Stimulated activated CD4-positive, alpha-beta T cell treated with anti-CD3 and anti-CD28 coated beads, Interleukin-1b, Interleukin-23, amount 100 ng/mL, for 48 hours (primary cell): ENCODE measurements around the gene NAP1L1.

ENCODE experiments used
- DNase-seq: peaks from one replicate; pipeline ENCODE4 v3.0.0-alpha.2; 2020

NAP1L1 gene

GRCh38 chr12:76020281-76020680, 64.2 kb downstream of the NAP1L1 start:
- DNase-seq, result peak; percentile 91

DNA sequence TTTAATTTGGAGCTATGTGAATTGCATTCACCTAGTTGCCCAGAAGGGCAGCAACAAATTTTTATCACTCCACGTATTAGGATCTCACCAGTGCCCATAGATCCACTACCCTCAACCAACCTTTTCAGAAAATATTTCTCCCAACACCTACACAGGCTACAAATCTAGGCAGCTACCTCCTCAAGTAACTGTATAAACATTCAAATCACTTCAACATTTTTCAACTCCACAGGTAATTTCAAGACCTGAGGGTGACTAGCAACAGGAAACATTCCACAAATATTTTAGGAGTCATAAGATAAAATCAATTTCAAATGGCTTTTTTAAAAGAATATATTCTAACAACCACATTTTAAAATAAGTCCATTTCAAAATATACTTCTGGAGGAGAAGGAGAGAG, 65.8 kb downstream of the NAP1L1 start:
- DNase-seq, result no peak

DNA sequence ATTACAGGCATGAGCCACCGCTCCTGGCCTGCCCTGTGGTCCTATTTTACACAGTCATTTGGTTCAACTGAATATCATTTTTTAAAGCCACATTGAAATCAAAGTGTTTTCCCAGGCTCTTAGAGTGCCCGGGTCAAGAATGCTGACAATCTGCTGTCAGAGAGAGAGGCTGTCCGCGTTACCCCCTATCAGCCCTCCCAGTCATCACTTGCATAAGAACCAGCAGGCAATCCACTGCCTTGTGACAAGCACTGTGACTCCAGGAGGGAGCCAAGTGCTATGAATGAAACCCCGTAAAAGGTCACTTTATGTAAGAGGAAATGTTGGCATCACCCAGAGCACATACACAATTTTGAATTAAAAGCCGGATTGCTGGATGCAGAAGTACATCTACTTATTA, 66.4 kb downstream of the NAP1L1 start:
- DNase-seq, result no peak

DNA sequence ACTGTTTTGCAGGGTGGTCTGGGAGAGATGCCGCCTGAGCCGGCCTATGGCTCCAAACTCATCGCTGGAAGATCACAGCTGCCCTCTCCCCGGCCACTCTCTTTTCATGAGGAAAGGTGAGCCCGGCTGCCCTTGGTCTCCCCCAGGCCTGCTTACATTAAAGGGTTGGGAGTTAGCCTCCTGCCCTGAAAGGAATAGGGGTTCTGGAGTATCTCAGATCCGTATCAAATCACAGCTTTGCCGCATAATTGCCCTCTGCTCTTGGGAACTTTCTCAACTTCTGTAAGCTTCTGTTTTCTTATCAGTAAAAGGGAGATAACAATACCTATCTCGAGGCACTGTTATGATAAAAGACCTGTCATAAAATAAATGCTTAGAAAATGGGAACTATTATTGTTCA, 70.5 kb downstream of the NAP1L1 start:
- DNase-seq, result no peak

DNA sequence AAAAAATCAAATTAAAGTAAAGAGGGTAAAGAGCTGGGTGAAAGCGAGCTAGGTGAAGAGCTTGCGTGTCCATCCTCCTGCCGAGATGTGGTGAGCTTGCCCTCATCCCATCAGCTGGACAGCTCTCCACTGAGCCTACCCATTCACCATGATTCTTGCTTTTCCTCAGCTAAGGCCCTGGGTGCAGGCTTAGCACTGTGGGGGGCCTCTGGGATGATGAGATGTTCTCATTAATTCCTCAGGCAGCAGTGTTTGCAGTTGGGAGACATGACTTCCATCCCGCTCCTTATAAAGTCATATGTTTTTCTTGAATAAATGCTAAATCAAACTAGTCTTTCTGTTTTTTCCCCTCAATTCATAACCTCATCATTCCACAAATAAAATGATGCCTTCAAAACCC, 70.9 kb downstream of the NAP1L1 start:
- no peak for DNase-seq

GRCh38 chr12:76012644-76013043, 71.8 kb downstream of the NAP1L1 start:
- DNase-seq, result no peak

DNA sequence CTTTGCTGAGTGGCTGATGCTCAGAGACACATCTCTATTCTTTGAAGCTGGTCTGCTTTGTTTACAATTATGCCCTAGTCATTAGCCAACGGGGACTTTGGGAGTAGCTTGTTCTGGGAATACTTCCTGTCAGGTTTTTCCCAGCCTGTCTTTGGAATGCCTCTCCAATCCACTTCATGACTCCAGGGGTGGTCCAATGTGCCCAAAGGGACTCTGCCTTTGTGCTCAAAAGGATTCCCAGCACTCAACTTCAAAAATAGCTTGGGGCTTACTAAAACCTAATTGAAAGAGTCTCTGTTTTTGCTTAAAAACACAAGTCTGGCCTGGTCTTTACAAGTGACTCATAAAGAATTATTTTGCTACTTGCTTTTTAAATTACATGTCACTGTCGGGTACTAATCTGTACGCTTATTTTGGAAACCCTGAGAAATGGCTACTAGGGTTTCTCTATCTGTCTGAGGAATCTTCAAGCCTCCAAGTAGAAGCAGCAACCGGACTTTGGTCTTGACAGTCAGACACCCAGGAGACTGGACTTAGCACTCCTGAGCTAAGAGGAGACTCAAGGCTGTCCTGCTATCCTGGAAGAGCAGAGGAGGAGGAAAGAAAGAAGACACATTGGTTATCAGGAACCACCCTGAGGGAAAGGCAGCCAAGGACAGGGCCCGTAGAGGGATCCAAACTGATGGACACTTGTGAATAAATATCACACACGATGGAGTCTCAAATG, 73.6 kb downstream of the NAP1L1 start:
- DNase-seq, result no peak

DNA sequence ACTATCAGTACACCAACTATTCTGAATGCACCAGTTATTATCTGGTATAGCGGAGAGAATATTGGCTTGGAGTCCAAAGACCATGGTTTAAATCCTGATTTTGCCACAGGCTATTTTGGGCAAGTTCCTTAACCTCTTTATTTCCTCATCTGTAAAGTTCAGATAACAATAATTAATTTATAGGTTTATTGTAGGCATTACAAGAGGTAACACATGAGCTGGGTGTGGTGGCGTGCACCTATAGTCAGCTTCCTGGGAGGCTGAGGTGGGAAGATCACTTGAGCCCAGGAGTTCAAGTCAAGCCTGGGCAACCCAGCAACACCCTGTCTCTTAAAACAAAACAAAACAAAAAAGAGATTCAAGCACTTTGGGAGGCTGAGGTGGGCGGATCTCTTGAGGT, 76.1 kb downstream of the NAP1L1 start:
- no peak for DNase-seq

DNA sequence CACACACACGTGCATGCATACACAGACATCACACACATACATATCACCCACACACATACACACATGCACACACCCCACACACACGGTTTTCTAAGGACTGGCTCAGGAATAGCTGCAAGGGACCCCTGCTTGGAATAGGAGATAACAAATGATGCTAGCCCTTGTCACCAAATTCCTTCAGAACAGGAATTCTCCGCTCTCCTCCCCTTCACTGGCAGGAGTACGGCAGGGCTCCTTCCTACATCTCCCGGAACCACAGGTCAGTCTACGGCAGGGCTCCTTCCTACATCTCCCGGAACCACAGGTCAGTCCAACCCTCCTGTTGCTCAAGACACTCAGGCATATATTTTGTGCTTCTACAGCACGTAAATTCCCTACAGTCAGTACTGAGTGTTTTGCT, 76.8 kb downstream of the NAP1L1 start:
- DNase-seq, result no peak

DNA sequence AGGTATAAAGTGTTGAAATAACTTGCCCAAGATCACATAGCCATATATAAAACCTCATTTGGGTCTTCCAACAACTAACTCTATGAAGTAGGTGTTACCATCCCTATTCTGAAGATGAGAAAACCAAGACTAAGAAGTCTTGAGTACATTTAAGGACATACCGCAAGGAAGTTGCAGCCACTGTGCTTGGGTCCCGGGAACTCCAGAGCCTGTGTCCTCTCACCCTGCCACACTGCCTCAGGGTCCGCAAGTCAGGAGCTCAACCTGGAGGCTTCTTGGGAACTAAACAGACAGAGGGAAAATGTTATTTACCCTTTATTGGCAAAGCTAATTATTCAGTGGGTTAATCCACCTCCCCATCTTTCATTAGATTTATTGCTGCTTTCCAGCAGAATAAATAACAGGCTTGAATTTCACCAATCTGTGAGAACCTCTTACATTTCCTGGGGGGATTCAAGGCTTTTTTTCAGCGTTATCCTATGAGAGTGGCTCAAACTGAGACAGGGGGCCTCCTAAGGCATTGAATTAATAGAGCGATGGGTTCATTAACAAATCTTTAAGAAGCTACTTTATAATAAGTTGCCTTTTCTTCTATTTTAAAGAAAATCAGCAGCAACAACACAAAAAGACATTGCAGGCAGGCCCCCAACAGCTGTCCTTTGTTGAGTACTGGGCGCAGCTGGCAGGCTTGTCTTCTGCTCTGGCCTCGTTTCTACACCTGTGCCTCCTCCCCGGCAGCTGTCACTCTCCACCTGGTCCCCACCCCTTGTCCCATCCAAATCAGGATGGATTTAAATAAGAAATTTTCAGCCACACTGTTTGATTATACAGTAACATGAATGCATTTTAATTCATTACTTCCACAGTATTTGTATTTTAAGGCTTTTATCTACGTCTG, 78.2 kb downstream of the NAP1L1 start:
- DNase-seq, result no peak

GRCh38 chr12:76003355-76003638, 81.2 kb downstream of the NAP1L1 start:
- DNase-seq, result no peak

DNA sequence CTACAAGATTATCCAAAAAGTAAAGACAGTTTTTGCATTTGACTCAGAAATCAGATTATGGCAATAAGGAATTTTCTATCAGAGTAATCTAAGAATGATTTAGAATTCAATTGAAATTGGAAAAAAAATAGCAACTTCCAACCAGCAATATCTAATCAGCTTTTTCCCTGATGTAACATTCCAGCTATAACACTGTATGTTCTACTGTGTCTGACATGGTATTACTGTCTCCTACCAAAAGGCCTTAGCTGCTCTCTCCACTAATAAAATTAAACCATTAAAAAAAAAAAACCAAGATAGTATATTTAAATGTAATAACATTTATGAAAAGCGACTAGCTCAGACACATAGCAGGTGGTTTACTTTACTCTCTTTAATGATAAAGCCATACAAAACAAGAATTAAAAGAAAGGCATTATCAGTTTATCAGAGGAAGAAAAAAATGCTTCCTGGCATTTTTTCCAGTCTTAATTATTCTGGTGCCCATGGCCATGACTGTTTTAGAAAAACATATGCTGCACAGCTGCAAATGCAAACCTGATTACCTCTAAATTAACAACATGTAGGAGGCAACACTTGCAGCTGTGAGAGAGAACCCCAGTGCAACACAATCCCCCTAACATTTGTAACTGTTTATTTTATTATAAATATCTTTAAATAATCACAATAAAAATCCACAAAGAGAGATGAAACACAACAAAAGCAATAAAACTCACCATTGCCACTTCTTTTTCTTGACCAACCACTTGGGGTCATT, 81.7 kb downstream of the NAP1L1 start:
- no peak for DNase-seq

DNA sequence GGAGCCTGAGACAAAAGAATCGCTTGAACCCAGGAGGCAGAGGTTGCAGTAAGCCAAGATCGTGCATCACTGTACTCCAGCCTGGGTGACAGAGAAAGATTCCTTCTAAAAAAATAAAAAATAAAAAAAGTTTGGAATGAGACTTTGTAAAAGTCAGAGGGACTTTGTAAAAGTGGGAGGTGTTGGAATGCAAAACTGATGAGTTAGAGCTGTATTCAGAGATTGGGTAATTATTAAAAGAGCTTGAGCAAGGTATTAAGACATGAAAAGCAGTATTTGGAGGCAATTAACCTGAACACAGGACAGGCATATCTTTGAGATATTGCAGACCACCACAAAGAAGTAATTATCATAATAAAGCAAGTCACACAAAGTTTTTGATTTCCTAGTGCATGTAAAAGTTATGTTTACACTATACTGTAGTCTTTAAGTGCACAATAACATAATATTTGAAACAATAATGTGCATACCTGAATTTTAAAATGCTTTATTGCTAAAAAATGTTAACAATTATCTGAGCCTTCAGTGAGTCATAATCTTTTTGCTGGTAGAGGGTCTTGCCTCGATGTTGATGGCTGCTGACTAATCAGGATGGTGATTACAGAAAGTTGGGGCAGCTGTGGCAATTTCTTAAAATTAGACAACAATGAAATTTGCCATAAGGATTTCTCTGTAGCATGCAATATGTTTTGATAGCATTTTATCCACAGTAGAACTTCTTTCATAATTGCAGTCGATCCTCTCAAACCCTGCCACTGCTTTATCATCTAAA, 86.0 kb downstream of the NAP1L1 start:
- DNase-seq, result no peak

DNA sequence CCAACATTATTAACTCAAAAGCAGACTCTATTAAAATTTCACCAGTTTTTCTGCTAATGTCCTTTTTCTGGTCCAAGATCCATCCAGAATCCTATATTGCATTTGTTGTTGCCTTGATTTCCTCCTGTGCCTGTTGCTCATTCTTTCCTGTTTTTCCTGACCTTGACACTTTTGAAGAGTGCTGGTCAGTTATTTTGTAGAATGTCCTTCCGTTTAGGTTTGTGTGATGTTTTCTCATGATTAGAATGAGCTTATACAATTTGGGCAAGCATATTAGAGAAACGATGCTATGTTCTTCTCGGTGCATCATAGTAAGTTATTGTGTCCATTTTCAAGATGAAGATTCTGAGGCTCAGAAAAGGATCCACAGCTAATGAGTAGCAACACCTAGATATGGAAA, 86.8 kb downstream of the NAP1L1 start:
- no peak for DNase-seq

DNA sequence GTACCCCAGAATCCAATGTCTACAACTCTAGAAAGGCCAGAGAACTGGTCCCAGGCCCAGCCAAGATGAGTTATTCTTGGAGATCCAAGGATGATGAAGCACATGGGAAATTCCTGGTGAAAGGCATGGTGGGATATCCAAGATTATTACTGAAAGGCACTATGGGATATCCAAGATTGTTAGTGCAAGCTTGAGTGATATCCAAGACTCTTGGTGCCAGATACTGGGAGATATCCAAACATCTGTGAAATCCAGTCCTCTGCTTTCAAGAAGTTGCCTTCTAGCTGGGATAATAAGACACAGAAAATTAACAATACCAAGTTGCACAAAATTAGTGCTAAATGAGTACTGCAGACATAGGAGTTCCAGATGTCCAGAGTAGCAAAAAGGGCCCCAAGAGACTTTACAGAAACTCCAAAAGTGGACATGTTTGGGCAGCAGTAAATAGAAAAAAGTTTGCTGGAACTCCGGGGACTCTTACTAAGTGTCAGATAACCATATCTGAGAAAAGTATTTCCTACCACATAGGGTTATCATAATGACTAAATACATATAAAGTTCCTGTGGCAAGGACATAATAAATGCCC, 87.5 kb downstream of the NAP1L1 start:
- DNase-seq, result no peak

DNA sequence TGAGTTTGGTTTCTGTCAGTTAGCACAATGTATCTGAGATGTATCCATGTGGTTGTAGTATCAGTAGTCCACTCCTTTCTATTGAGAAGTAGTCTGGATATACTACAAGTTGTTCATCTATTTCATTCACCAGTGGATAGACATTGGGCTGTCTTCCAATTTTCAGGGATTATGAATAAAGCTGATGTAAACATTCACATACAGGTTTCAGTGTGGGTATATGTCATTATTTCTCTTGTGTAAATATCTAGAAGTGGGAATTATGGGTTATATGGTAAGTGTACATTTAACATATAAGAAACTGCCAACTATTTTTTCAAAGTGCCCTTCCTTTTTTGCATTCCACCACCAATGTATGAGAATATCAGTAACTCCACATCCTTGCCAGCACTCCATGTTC, 88.8 kb downstream of the NAP1L1 start:
- no peak for DNase-seq

DNA sequence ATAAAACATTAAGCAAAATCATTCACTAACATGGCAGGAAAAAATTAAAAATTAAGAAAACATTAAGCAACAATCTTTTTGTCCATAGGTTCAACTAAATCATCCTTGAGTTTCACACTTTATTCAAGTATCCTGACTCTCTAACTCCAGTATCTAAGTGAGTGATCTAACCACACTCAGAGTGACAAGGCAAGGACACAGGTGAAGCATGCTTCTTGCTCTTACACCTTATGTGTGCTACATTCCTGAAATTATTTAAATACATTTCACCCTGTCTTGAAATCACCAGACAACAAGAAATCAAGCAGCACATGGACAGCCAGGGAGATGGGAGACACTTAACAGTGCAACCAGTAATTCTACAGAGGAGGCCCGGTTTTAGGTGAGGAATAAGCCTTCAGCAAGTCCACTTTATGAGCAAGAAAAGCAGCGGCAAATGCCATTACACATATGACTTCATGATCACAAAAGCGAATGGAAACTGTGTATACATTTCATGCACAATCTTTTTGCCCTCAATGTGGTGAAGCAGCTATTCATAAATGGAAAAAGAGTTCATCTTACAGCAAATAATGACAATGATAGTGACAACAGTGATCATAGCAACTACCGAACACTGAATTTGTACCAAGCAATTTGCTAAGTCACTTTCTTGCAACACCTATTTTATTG, 90.3 kb downstream of the NAP1L1 start:
- peak; percentile 31 for DNase-seq

GRCh38 chr12:75991753-75992152, 92.7 kb downstream of the NAP1L1 start:
- no peak for DNase-seq

DNA sequence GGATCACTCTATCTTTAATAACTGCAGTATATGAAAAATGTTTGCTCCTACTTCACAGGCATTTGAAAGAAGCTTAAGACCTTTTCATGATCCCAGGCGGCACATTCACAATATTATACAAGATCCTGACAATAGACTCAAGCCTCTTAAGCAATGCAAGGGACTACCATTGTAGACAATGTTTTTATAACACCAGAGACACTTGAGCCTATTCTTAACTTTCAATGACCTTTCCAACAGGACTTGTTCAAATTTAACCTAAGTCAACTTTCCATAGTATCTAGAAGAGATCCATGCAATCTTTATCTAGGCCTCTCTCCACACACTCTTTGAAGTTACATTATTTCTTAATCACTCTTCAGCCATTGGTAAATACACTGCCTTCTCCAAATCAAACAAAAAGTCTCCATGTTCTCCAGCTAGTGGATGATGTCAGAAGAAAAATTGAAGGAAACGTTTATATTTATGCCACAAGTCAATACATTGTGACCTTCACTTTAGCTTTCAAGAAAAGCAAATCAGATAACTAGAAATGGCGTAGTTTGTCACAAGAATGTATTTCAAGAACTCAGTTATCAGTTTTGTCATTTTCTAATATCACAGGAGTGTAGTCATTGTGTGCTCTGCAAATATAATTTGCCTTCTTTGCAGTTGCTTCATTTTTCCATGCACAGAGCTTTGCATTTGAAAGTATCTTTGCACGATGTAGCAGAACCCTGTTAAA, 94.1 kb downstream of the NAP1L1 start:
- DNase-seq, result no peak

DNA sequence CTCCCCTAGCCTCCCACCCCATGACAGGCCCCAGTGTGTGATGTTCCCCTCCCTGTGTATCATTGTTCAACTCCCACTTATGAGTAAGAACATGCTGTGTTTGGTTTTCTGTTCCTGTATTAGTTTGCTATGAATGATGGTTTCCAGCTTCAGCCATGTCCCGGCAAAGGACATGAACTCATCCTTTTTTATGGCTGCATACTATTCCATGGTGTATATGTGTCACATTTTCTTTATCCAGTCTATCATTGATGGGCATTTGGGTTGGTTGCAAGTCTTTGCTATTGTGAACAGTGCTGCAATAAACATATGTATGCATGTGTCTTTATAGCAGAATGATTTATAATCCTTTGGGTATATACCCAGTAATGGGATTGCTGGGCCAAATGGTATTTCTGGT, 96.8 kb downstream of the NAP1L1 start:
- DNase-seq, result peak; percentile 9
